ENCODE results near the gene KSR2. TPM values are rescaled to one million over a fixed set of nuclear protein-coding genes. Genes with fewer than 3 reads are reported as not detected.

KSR2 gene
- total and polyA plus RNA-seq, 2 donors (not counting 3 experiments of a cell fraction or from before 2014, with no cell fraction given), result 2.1 to 5.2 TPM

DNA sequence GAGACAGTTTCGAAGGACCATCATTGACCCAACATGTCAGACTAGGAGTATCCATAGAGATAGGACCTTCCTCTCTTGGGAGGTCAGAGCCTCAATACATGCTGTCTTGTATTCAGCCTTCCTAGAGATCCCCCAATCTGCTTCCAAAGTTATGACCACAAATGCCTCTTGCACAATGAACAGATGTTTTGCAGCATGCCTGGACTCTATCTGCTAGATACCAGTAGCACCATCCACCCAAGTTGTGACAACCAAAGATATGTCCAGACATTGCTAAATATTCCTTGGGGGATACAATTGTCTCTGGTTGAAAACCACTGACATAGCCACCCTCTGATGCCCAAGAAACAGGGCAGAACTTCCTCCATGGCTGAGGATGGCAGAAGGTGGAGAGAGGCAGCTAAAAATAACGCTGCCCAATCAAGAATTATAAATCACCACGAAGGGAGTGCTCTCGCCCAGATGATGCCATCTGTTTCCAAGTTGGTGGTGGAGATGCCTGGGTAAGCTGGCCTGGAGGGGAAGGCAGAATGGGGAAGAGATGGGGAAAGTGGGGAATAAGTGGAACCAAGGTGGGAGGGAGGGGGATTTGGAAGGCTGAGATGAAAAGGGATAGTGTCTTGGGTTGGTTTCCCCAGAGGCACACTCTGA, 564.5 kb downstream of the KSR2 start:
- H3K4me1 ChIP-seq (ENCODE audit: control insufficient read depth, extremely low read depth, insufficient read depth, low read length), result no peaks in the 10 kb centered on the region
- POLR2A ChIA-PET, result no interaction called here
- FAIRE-seq, result no peak
- BruUV-seq (replicated peaks), result no TSS peak
- no peak overlapping the region for H3K4me3 ChIP-seq (replicated peaks in 1 of 3; ENCODE audit: insufficient read depth in 1 of 3, low read depth in 1 of 3, low read length in 3 of 3)
- no peak for DNase-seq (ENCODE audit: low read depth, low spot score)
- H2AFZ ChIP-seq (ENCODE audit: low read depth, low read length), result no peak overlapping the region
- no peaks in the 10 kb centered on the region for H4K20me1 ChIP-seq (replicated peaks; ENCODE audit: control insufficient read depth, extremely low read depth, insufficient read depth, low read length)
- no peak overlapping the region for H3K9ac ChIP-seq (replicated peaks; ENCODE audit: extremely low read depth, insufficient read depth, low read length)
- no peaks in the 10 kb centered on the region for H3K36me3 ChIP-seq (ENCODE audit: control insufficient read depth in 2 of 2, extremely low read depth in 1 of 2, insufficient read depth in 2 of 2, low read length in 2 of 2)
- intact Hi-C loops (cut with micrococcal nuclease), result no loop called here
- H3K27me3 ChIP-seq (ENCODE audit: control insufficient read depth in 2 of 2, insufficient read depth in 2 of 2, low read length in 2 of 2), result no peaks in the 10 kb centered on the region
- H3K9me1 ChIP-seq (replicated peaks; ENCODE audit: control insufficient read depth, extremely low read depth, insufficient read depth, low read length), result no peaks in the 10 kb centered on the region
- no peaks in the 10 kb centered on the region for H3K79me2 ChIP-seq (ENCODE audit: control insufficient read depth, insufficient read depth, low read length)
- dilution Hi-C loops (cut with MboI; ENCODE audit: extremely low pct_ligation_motif_present, low sequenced_read_pairs), result no loop called here
- H3K9me3 ChIP-seq (replicated peaks; ENCODE audit: control insufficient read depth, insufficient read depth, low read length), result no peaks in the 10 kb centered on the region
- H3K27ac ChIP-seq (ENCODE audit: insufficient read depth, low read depth, low read length), result no peak overlapping the region
- no peak overlapping the region for H3K4me2 ChIP-seq (ENCODE audit: insufficient read depth, low read length)
- TF ChIP-seq EZH2 (IDR thresholded peaks at IDR 0.05; ENCODE audit: borderline replicate concordance, low read depth, low read length, severe bottlenecking) (no peak), POLR2AphosphoS5 (IDR thresholded peaks at IDR 0.05; ENCODE audit: insufficient read depth, low read depth, low read length) (no peak), MYC (IDR thresholded peaks at IDR 0.05; ENCODE audit: low read depth, low read length) (no peak), JUN (IDR thresholded peaks at IDR 0.05; ENCODE audit: borderline replicate concordance, insufficient read depth, insufficient read length, low read depth) (no peak), GATA2 (IDR thresholded peaks at IDR 0.05; ENCODE audit: insufficient read depth, insufficient read length, low read depth, low read length) (no peak), POLR2A (IDR thresholded peaks at IDR 0.05; ENCODE audit: low read depth, low read length) (no peak), FOS (IDR thresholded peaks at IDR 0.05; ENCODE audit: borderline replicate concordance, insufficient read depth, low read length) (no peak)
- TF ChIP-seq, protein P1, sequence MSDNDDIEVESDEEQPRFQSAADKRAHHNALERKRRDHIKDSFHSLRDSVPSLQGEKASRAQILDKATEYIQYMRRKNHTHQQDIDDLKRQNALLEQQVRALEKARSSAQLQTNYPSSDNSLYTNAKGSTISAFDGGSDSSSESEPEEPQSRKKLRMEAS (IDR thresholded peaks at IDR 0.05; ENCODE audit: insufficient read depth, insufficient read length), result no peak
- TF ChIP-seq, protein P2, sequence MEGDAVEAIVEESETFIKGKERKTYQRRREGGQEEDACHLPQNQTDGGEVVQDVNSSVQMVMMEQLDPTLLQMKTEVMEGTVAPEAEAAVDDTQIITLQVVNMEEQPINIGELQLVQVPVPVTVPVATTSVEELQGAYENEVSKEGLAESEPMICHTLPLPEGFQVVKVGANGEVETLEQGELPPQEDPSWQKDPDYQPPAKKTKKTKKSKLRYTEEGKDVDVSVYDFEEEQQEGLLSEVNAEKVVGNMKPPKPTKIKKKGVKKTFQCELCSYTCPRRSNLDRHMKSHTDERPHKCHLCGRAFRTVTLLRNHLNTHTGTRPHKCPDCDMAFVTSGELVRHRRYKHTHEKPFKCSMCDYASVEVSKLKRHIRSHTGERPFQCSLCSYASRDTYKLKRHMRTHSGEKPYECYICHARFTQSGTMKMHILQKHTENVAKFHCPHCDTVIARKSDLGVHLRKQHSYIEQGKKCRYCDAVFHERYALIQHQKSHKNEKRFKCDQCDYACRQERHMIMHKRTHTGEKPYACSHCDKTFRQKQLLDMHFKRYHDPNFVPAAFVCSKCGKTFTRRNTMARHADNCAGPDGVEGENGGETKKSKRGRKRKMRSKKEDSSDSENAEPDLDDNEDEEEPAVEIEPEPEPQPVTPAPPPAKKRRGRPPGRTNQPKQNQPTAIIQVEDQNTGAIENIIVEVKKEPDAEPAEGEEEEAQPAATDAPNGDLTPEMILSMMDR (IDR thresholded peaks at IDR 0.05; ENCODE audit: extremely low read depth in 1 of 2, insufficient read depth in 1 of 2, low read depth in 1 of 2, low read length in 2 of 2), result no peak
- CTCF ChIA-PET, result no interaction called here

Data from endothelial cell of umbilical vein (primary cell).